GM20000 (cell line): ENCODE measurements around the gene TRAPPC6A.

Experiments used
- DNase-seq: peaks from one replicate; pipeline ENCODE4 v3.0.0; 2012; ENCODE audit warnings: low spot score
- CTCF ChIP-seq: IDR thresholded peaks from 2 replicates; pipeline ENCODE4 v1.5.1; 2012; ENCODE audit warnings: mild to moderate bottlenecking, control low read depth; ENCODE audit errors: extremely low read depth, missing control alignments

The TRAPPC6A gene

GRCh38 chr19:45145270-45146189 lies 32.5 kb downstream of the TRAPPC6A start:
- no peak for TF ChIP-seq CTCF

DNA sequence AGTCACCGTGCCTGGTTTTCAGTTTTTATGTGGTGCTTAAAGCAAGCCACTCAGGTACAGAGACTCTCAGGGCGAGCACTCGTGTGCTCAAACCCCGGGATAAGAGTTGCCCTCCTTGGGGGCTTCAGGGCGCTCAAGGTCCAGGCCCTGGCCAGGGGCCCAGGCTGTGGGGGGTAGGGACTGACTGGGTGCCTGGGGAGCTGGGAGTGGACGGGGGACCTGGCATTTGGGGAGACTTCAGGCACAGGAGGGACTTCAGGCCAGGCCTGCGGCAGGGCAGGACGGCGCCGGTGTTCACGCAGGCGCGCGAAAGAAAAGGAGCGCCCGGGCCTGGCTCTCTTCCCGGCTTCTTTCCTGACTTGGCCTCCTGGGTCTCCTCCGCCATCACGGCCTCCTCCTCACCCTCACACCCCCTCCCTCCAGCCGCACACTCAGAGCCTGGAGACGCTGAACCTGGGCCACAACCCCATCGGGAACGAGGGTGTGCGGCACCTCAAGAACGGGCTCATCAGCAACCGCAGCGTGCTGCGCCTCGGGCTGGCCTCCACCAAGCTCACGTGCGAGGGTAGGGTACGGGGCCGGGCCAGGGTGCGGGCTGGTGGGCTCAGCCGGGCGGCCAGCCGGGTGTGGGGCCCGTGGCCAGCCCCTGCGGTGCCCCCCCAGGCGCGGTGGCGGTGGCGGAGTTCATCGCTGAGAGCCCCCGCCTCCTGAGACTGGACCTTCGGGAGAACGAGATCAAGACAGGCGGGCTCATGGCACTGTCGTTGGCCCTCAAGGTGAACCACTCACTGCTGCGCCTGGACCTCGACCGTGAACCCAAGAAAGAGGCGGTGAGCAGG lies 33.4 kb downstream of the TRAPPC6A start:
- DNase-seq = peak; percentile 30
- no peak for TF ChIP-seq CTCF

More at GRCh38 chr19:45145270-45146189, 32.5 kb downstream of the TRAPPC6A start:
- DNase-seq = peak; percentile 20

- no peak for TF ChIP-seq CTCF
- DNase-seq = no peak
These were observed 35.3 kb downstream of the TRAPPC6A start for GRCh38 chr19:45142726-45143110.

GRCh38 chr19:45142016-45142725 lies 35.9 kb downstream of the TRAPPC6A start:
- no peak for TF ChIP-seq CTCF
- peak; percentile 21 for DNase-seq

- no peak for TF ChIP-seq CTCF
- DNase-seq = no peak
These were observed 36.7 kb downstream of the TRAPPC6A start for GRCh38 chr19:45141203-45141900.

- no peak for TF ChIP-seq CTCF
- no peak for DNase-seq
These were observed 37.5 kb downstream of the TRAPPC6A start for GRCh38 chr19:45140533-45140932.
